ENCODE measurements around the gene ITPR1.

The ITPR1 gene

DNA sequence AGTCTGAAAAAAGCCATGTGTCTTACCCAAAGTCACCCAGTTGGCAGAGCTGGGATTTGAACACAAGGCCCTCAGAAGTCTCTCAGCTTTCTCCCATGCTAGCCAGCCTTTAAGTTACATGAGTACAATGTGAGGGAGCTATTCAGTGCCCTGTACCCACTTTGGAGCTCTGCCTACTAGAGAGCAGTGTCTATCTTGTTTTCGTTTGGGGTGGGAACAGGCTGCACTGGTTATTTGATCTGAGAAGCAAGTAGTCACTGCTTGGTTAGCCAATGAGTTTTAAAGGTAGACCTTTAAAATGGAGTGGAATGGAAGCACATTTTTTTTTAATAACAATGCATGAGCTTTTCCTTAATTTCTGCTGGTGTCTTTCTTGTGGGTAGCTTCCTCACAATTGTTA, 255.0 kb downstream of the ITPR1 start:
- no peaks in the 10 kb centered on the region for H3K4me1 ChIP-seq (ENCODE audit: insufficient read depth, low read length, severe bottlenecking)
- H3K9ac ChIP-seq (ENCODE audit: low read length): no peak overlapping the region
- H3F3A ChIP-seq (ENCODE audit: insufficient read depth, low read length): no peaks in the 10 kb centered on the region
- H3K27ac ChIP-seq (ENCODE audit: low read depth, low read length, poor library complexity, severe bottlenecking): no peak overlapping the region
- no peaks in the 10 kb centered on the region for H3K36me3 ChIP-seq (ENCODE audit: insufficient read depth, low read length)
- no peak overlapping the region for H2AFZ ChIP-seq (ENCODE audit: low read length)
- TF ChIP-seq, protein P1, sequence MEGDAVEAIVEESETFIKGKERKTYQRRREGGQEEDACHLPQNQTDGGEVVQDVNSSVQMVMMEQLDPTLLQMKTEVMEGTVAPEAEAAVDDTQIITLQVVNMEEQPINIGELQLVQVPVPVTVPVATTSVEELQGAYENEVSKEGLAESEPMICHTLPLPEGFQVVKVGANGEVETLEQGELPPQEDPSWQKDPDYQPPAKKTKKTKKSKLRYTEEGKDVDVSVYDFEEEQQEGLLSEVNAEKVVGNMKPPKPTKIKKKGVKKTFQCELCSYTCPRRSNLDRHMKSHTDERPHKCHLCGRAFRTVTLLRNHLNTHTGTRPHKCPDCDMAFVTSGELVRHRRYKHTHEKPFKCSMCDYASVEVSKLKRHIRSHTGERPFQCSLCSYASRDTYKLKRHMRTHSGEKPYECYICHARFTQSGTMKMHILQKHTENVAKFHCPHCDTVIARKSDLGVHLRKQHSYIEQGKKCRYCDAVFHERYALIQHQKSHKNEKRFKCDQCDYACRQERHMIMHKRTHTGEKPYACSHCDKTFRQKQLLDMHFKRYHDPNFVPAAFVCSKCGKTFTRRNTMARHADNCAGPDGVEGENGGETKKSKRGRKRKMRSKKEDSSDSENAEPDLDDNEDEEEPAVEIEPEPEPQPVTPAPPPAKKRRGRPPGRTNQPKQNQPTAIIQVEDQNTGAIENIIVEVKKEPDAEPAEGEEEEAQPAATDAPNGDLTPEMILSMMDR (IDR thresholded peaks at IDR 0.05; ENCODE audit: low read length): no peak
- TF ChIP-seq EZH2 (IDR thresholded peaks at IDR 0.05; ENCODE audit: borderline replicate concordance, low read length): no peak
- H3K9me2 ChIP-seq (ENCODE audit: low read depth, low read length): no peaks in the 10 kb centered on the region
- no peaks in the 10 kb centered on the region for H3K79me2 ChIP-seq (ENCODE audit: insufficient read depth, low read length)
- H3K4me2 ChIP-seq (ENCODE audit: low read length): no peak overlapping the region
- no peaks in the 10 kb centered on the region for H3K9me3 ChIP-seq (ENCODE audit: low read length)
- no peaks in the 10 kb centered on the region for H4K20me1 ChIP-seq (ENCODE audit: insufficient read depth, low read length)
- H3K27me3 ChIP-seq (ENCODE audit: insufficient read depth, low read length): no peaks in the 10 kb centered on the region
- H3K4me3 ChIP-seq (ENCODE audit: low read depth, low read length, poor library complexity, severe bottlenecking): no peak overlapping the region

DNA sequence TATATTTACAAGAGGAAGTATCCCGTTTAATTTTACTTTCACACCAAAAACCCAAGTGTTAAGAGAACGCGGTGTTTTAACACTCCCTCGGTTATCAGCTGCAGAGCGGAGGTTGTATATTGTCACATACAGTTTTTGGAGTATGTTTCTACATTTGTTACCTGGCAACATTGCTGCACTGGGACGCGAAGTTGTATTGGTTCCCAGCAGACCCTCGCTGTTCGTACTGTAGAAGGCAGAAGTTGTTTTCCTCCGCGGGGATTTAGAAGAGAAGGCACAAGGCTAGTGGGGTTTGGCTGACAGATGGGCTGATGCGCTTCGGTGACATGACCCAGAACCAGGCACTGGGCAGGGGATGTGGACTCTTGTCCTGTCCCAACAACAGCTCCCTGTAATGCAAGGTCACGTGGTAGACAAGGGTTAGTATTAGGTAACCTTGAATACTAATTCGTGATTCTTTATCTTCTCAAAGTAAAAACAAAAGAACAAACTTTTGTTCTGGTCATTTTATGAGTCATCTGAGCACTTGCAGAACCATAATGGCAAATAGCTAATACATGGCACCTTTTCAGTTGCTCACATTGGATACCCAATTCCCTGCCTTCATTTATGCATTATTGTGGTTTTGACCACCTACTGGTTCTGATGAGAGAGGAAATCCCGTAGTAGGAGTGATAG, 255.7 kb downstream of the ITPR1 start:
- no peak for TF ChIP-seq EZH2 (IDR thresholded peaks at IDR 0.05; ENCODE audit: borderline replicate concordance, low read length)
- TF ChIP-seq, protein P1 (IDR thresholded peaks at IDR 0.05; ENCODE audit: low read length): no peak
- Histone ChIP-seq H3K4me1 (ENCODE audit: insufficient read depth, low read length, severe bottlenecking) (no peaks in the 10 kb centered on the region), H3F3A (ENCODE audit: insufficient read depth, low read length) (no peaks in the 10 kb centered on the region), H3K9me2 (ENCODE audit: low read depth, low read length) (no peaks in the 10 kb centered on the region), H3K27ac (ENCODE audit: low read depth, low read length, poor library complexity, severe bottlenecking) (no peak overlapping the region), H3K4me3 (ENCODE audit: low read depth, low read length, poor library complexity, severe bottlenecking) (no peak overlapping the region), H2AFZ (ENCODE audit: low read length) (no peak overlapping the region), H3K9me3 (ENCODE audit: low read length) (no peaks in the 10 kb centered on the region), H3K27me3 (ENCODE audit: insufficient read depth, low read length) (no peaks in the 10 kb centered on the region), H3K4me2 (ENCODE audit: low read length) (no peak overlapping the region), H3K9ac (ENCODE audit: low read length) (no peak overlapping the region), H4K20me1 (ENCODE audit: insufficient read depth, low read length) (no peaks in the 10 kb centered on the region), H3K36me3 (ENCODE audit: insufficient read depth, low read length) (no peaks in the 10 kb centered on the region), H3K79me2 (ENCODE audit: insufficient read depth, low read length) (no peaks in the 10 kb centered on the region)

DNA sequence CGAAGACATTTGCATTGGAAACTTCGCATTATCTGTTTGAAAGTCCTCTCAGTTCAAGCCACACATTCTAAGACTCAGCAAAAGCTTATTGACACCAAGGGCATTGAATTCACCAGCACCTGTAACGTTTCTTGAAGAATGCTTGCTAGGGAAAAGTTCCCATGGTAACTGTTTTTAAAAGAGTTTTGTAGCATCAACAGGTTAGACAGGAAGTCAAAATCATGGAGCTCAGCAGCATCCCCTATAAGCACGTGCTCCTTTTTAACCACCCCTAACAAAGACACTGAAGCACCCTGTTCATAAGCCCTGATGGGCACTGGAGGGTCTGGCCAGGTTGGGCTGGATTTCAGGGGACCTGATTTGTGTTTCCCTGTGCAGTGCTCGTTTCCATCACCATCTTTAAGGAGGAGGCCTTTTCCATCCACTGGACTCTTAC, 256.4 kb downstream of the ITPR1 start:
- Histone ChIP-seq H3K27me3 (ENCODE audit: insufficient read depth, low read length) (no peaks in the 10 kb centered on the region), H4K20me1 (ENCODE audit: insufficient read depth, low read length) (no peaks in the 10 kb centered on the region), H2AFZ (ENCODE audit: low read length) (no peak overlapping the region), H3K4me2 (ENCODE audit: low read length) (no peak overlapping the region), H3K9ac (ENCODE audit: low read length) (no peak overlapping the region), H3K9me2 (ENCODE audit: low read depth, low read length) (no peaks in the 10 kb centered on the region), H3K9me3 (ENCODE audit: low read length) (no peaks in the 10 kb centered on the region), H3K27ac (ENCODE audit: low read depth, low read length, poor library complexity, severe bottlenecking) (no peak overlapping the region), H3K4me3 (ENCODE audit: low read depth, low read length, poor library complexity, severe bottlenecking) (no peak overlapping the region), H3F3A (ENCODE audit: insufficient read depth, low read length) (no peaks in the 10 kb centered on the region), H3K36me3 (ENCODE audit: insufficient read depth, low read length) (no peaks in the 10 kb centered on the region), H3K79me2 (ENCODE audit: insufficient read depth, low read length) (no peaks in the 10 kb centered on the region), H3K4me1 (ENCODE audit: insufficient read depth, low read length, severe bottlenecking) (no peaks in the 10 kb centered on the region)
- TF ChIP-seq, protein P1 (IDR thresholded peaks at IDR 0.05; ENCODE audit: low read length): no peak
- TF ChIP-seq EZH2 (IDR thresholded peaks at IDR 0.05; ENCODE audit: borderline replicate concordance, low read length): no peak
